Measurements from ENCODE around the gene KLHDC8A. TPM values are rescaled to one million over a fixed set of nuclear protein-coding genes. Genes with fewer than 3 reads are reported as not detected.

Gene KLHDC8A
- total and polyA plus RNA-seq, 12 donors = 5.1 to 74.9 (median 38.8) TPM

DNA sequence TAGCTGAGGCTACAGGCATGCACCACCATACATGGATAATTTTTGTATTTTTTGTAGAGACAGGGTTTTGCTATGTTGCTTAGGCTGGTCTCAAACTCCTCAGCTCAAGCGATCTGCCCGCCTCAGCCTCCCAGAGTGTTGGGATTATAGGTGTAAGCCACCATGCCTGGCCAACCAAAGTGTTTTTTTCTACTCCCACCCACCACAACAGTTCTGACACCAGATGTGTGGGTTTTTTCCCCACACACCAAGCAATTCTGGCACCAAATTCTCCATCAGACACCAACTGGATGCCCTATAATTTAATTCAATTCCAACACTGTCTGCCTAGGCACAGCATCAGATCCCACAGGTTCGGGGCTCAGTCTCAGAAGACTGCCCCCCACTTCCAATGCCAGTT is 20.6 kb upstream of the KLHDC8A start:
- Histone ChIP-seq H3K4me1 (replicated peaks in 1 of 2) (peaks cover 28 to 44% of the 10 kb centered on the region in 2 donors), H3K4me3 (no peak overlapping the region), H3K27me3 (no peaks in the 10 kb centered on the region), H3K36me3 (replicated peaks in 1 of 2) (no peaks in the 10 kb centered on the region), H3K9me3 (replicated peaks in 1 of 3) (no peaks in the 10 kb centered on the region), H3K27ac (no peak overlapping the region)
- no peak for DNase-seq
- intact Hi-C loops (cut with DNase I) = no loop called here
- WGBS, 4 donors = 90 to 96% (median 96%) methylated on average over 3 of the region's 3 CpGs
- TF ChIP-seq, protein P1, sequence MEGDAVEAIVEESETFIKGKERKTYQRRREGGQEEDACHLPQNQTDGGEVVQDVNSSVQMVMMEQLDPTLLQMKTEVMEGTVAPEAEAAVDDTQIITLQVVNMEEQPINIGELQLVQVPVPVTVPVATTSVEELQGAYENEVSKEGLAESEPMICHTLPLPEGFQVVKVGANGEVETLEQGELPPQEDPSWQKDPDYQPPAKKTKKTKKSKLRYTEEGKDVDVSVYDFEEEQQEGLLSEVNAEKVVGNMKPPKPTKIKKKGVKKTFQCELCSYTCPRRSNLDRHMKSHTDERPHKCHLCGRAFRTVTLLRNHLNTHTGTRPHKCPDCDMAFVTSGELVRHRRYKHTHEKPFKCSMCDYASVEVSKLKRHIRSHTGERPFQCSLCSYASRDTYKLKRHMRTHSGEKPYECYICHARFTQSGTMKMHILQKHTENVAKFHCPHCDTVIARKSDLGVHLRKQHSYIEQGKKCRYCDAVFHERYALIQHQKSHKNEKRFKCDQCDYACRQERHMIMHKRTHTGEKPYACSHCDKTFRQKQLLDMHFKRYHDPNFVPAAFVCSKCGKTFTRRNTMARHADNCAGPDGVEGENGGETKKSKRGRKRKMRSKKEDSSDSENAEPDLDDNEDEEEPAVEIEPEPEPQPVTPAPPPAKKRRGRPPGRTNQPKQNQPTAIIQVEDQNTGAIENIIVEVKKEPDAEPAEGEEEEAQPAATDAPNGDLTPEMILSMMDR (IDR thresholded peaks at IDR 0.05) = no peak
- no peak for TF ChIP-seq POLR2A (IDR thresholded peaks at IDR 0.05)

DNA sequence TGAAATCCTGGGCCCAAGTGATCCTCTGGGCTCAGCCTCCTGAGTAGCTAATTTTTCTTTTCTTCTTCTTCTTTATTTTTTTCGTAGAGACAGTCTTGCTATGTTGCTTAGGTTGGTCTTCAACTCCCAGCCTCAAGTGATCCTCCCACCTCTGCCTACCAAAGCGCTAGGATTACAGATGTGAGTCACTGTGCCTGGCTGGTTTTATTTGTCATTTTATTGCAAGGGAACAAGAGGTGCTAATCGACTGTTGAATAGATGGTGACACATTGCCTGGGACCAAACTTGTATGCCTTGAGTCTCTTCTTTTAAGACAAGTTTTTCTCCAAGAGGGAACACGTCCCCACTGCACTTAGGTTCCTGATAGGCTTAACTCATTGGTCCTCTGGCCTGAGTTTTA is 20.0 kb upstream of the KLHDC8A start:
- no peaks in the 10 kb centered on the region for H3K27me3 ChIP-seq
- H3K27ac ChIP-seq = peak overlapping the region in 1 of 5 donors; percentile 10
- peaks cover 32 to 50% of the 10 kb centered on the region in 2 donors for H3K4me1 ChIP-seq (replicated peaks in 1 of 2)
- H3K4me3 ChIP-seq = no peak overlapping the region
- 43 to 51% (median 50%) methylated on average over 4 of the region's 4 CpGs for WGBS, 4 donors
- TF ChIP-seq POLR2A (IDR thresholded peaks at IDR 0.05) = no peak
- TF ChIP-seq, protein P1 (IDR thresholded peaks at IDR 0.05) = no peak
- H3K9me3 ChIP-seq (replicated peaks in 1 of 3) = no peaks in the 10 kb centered on the region
- no peaks in the 10 kb centered on the region for H3K36me3 ChIP-seq (replicated peaks in 1 of 2)
- intact Hi-C loops (cut with DNase I) = no loop called here
- DNase-seq = peak in 2 of 7 donors; percentile 42 to 43

DNA sequence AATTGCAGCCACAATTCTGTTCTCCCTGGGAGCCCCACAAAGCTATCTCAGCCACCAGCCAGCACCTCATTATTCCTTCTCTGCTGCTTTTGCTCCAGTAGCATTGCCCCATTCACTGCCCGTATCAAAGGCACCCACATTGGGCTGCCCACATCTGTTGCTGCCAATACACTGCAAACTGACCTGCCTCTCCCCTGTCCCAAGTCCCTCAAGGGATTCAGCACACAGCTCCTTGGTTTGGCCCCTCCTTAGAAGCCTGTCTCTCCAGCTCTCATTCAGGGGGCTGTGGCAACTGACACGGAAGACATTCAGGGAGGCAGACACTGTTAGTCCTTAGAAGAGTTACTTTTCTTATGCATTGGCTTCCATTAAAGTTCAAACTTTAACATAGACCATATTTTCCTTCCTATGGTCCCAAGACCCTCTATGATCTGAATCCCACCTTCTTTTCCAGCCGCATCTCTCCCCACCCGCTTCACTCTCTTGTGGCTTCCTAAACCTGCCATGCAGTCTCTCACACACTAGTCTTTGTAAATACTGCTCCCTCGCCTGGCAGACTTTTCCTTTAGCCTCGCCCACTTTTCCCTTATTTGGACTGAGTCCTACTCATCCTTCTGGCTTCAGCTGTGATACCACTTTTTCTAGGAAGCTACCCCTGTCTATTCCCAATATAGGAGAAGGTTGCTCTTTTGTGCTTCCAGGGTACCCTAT is 19.3 kb upstream of the KLHDC8A start:
- peak in 6 of 7 donors; percentile 52 to 79 (median 63) for DNase-seq
- intact Hi-C loops (cut with DNase I) = no loop called here
- Histone ChIP-seq H3K4me3 (peak overlapping the region in 1 of 4 donors; percentile 35), H3K4me1 (replicated peaks in 1 of 2) (peaks cover 32 to 51% of the 10 kb centered on the region in 2 donors), H3K36me3 (replicated peaks in 1 of 2) (no peaks in the 10 kb centered on the region), H3K27me3 (no peaks in the 10 kb centered on the region), H3K9me3 (replicated peaks in 1 of 3) (no peaks in the 10 kb centered on the region), H3K27ac (peak overlapping the region in 4 of 5 donors; percentile 10 to 61 (median 48))
- TF ChIP-seq POLR2A (IDR thresholded peaks at IDR 0.05) = peak in 1 of 2 donors; percentile 65
- TF ChIP-seq, protein P1 (IDR thresholded peaks at IDR 0.05) = peak in 1 of 6 experiments; percentile 8
- WGBS, 4 donors = 15 to 18% (median 17%) methylated on average over 6 of the region's 6 CpGs

DNA sequence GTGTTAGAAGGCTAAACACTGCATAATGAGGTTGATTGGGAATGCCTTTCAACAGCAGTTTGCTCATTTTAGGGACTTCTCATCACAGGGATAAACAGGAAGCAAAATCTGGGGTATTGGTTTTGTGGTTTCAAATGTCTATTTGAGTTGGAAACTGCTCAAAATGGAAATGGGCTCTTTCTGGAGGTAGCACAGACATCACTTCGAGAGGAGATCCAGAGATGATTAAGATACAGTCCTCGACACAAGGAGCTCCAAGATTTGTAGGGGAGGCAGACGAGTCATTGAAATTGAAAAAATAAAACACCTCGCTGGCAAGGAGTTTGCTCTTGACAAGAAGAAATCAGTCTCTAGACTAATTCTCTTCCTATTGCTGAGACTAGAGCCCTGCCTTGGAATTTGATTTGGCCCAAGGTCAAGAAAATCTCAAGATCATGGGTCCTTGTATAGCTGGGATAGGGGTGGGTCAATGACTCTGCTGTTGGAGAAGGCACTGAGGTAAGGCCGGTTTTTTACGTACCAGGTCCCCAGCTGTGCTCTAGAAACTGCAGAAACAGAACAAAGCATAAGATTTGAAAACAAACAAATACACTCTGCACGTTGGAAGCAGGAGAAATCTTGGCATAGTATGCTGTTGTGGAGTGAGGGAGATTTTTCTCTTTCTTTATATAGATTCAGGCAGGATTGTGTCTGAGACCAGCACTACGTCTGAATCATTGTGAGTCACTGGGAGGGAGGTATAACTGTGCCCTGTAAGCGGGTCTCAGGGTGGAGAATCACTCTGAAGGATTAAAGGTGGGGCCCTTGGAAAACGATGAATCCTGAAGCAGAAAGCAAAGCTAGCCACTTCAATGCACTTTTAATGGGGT is 17.7 kb upstream of the KLHDC8A start:
- Histone ChIP-seq H3K9me3 (replicated peaks in 1 of 3) (no peaks in the 10 kb centered on the region), H3K36me3 (replicated peaks in 1 of 2) (no peaks in the 10 kb centered on the region), H3K27ac (peak overlapping the region in 4 of 5 donors; percentile 11 to 85 (median 72)), H3K27me3 (no peaks in the 10 kb centered on the region), H3K4me1 (replicated peaks in 1 of 2) (peaks cover 31 to 50% of the 10 kb centered on the region in 2 donors), H3K4me3 (peak overlapping the region in 1 of 4 donors; percentile 49)
- DNase-seq = peak in 3 of 7 donors; percentile 28 to 41 (median 35)
- TF ChIP-seq POLR2A (IDR thresholded peaks at IDR 0.05) = no peak
- TF ChIP-seq, protein P1 (IDR thresholded peaks at IDR 0.05) = no peak
- 19 to 27% (median 25%) methylated on average over 10 of the region's 10 CpGs for WGBS, 4 donors
- intact Hi-C loops (cut with DNase I) = no loop called here
